Activated naive CD4-positive, alpha-beta T cell treated with anti-CD3 and anti-CD28 coated beads, Interleukin-2, amount 50 U/mL, for 72 hours (primary cell): ENCODE measurements around the gene SERPINC1. TPM values are rescaled to one million over a fixed set of nuclear protein-coding genes. Genes with fewer than 3 reads are reported as not detected.
A peak's percentile ranks its signal among the peaks of the same experiment; 100 is the strongest.
"Not testable (repeated sequence)": the region's sequence is repeated elsewhere in the genome, so short reads cannot be mapped to it uniquely, and the experiment has no call there.

Experiments
- ATAC-seq, 2 donors: fragments of 150-1000 bp; cut with Tn5 transposase; 2 replicates each; pipeline ENCODE4 v1.10.0; 2021; ENCODE audit warnings: mild to moderate bottlenecking in 2 of 2, moderate library complexity in 2 of 2
- DNase-seq, 2 donors: peaks; one replicate each; pipeline ENCODE4 v3.0.0; 2021 to 2022; ENCODE audit warnings: low spot score in 2 of 2
- H3K27ac Mint-ChIP-seq, 2 donors: one replicate each; pipeline ENCODE4 v1.8.0; 2022; ENCODE audit warnings: mild to moderate bottlenecking in 2 of 2, mixed read lengths in 2 of 2
- H3K36me3 Mint-ChIP-seq, 2 donors: one replicate each; pipeline ENCODE4 v1.8.0; 2022; ENCODE audit warnings: mixed read lengths in 2 of 2
- H3K9me3 Mint-ChIP-seq, 2 donors: one replicate each; pipeline ENCODE4 v1.8.0; 2022; ENCODE audit warnings: mixed read lengths in 2 of 2
- total RNA-seq, 2 donors: library from RNA; stranded (reverse); gene quantifications; one replicate each; pipeline ENCODE4 v1.2.3, GENCODE V29; 2022

Gene SERPINC1
- total RNA-seq, 2 donors from 2014 or later, result 0.27 TPM; not detected in 1

GRCh38 chr1:173859547-173859946 lies 57.6 kb downstream of the SERPINC1 start:
- not testable (repeated sequence) for ATAC-seq, DNase-seq, H3K9me3 Mint-ChIP-seq
- Mint-ChIP-seq H3K27ac (peak overlapping the region in 1 of 2 donors; percentile 94), H3K36me3 (peaks cover 15 to 43% of the 10 kb centered on the region in 2 donors)

GRCh38 chr1:173857363-173857917 lies 59.7 kb downstream of the SERPINC1 start:
- no peaks in the 10 kb centered on the region for H3K9me3 Mint-ChIP-seq
- DNase-seq (no peak), ATAC-seq (no peak)
- no peak overlapping the region for H3K27ac Mint-ChIP-seq
- H3K36me3 Mint-ChIP-seq, result peaks cover 6 to 28% of the 10 kb centered on the region in 2 donors

GRCh38 chr1:173856903-173857302 lies 60.2 kb downstream of the SERPINC1 start:
- peaks cover 6 to 28% of the 10 kb centered on the region in 2 donors for H3K36me3 Mint-ChIP-seq
- ATAC-seq (no peak), DNase-seq (no peak)
- H3K27ac Mint-ChIP-seq, result no peak overlapping the region
- H3K9me3 Mint-ChIP-seq, result no peaks in the 10 kb centered on the region

GRCh38 chr1:173856014-173856413 lies 61.1 kb downstream of the SERPINC1 start:
- no peak for DNase-seq
- no peak for ATAC-seq
- Mint-ChIP-seq H3K9me3 (no peaks in the 10 kb centered on the region), H3K27ac (peak overlapping the region; percentile 42 to 50), H3K36me3 (peaks cover 6 to 28% of the 10 kb centered on the region in 2 donors)

Other genes starting within 250 kb of the SERPINC1 start
- not detected for gene ANKRD45, start 247.5 kb downstream of the SERPINC1 start, total RNA-seq
- 10 to 100 TPM; 15.5 to 21.4 TPM for gene KLHL20, start 202.3 kb downstream of the SERPINC1 start, total RNA-seq
- 10 to 100 TPM; 31.1 to 40.7 TPM for gene DARS2, start 92.7 kb downstream of the SERPINC1 start, total RNA-seq
- gene CENPL, start 92.4 kb downstream of the SERPINC1 start, total RNA-seq, result 10 to 100 TPM; 29.5 to 30.4 TPM
- gene GAS5, start 49.3 kb downstream of the SERPINC1 start, total RNA-seq, result 100 to 1,000 TPM; 846 to 962 TPM
- 10 to 100 TPM in 1 of 2 donors, 1 to 10 TPM in 1; 9.5 to 21.4 TPM for gene ZBTB37, start 48.9 kb downstream of the SERPINC1 start, total RNA-seq
- 10 to 100 TPM; 27.4 to 50.1 TPM for gene RC3H1, start 105.0 kb upstream of the SERPINC1 start, total RNA-seq
- 10 to 100 TPM; 24.0 to 26.8 TPM for gene RABGAP1L, start 242.2 kb upstream of the SERPINC1 start, total RNA-seq